Measurements from ENCODE around the gene LENEP. TPM values are rescaled to one million over a fixed set of nuclear protein-coding genes. Genes with fewer than 3 reads are reported as not detected.
A peak's percentile ranks its signal among the peaks of the same experiment; 100 is the strongest.

LENEP gene
- polyA plus RNA-seq, 1 donor = 0.33 TPM

DNA sequence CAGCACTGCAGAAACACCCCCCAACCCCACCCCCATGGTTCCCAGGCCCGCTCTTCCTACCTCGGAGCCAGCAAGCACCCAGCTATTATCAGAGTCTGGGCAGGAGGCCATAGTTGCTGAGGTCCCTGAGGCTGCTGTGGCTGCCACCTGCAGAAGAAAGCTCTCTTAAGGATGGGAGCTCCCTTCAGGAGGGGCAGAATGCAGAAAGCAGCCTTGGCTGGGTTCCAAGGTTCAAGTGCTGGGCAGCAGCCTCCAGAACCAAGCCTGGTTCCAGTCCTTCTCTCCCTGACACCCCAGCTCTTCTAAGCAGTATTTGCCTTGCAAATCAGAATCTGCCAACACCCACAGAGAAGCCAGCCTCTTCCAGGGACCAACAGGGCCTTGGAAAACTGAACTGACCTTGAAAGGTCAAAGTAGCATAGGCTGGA, 39.8 kb upstream of the LENEP start:
- Histone ChIP-seq H3K9me3 (ENCODE audit: control insufficient read depth, low read depth, low read length) (no peaks in the 10 kb centered on the region), H3K27me3 (ENCODE audit: control insufficient read depth, insufficient read depth, low read length) (no peaks in the 10 kb centered on the region), H3K27ac (ENCODE audit: low read length) (no peak overlapping the region), H3K36me3 (ENCODE audit: control insufficient read depth, insufficient read depth, low read length) (peaks cover 26% of the 10 kb centered on the region), H3K4me1 (ENCODE audit: control insufficient read depth, insufficient read depth, low read length) (peaks cover 32% of the 10 kb centered on the region), H3K4me3 (ENCODE audit: low read length) (no peak overlapping the region)
- no CpG with 5 or more reads among the region's 2 CpGs for WGBS (ENCODE audit: insufficient coverage, low lambda C conversion rate)
- DNase-seq = no peak

DNA sequence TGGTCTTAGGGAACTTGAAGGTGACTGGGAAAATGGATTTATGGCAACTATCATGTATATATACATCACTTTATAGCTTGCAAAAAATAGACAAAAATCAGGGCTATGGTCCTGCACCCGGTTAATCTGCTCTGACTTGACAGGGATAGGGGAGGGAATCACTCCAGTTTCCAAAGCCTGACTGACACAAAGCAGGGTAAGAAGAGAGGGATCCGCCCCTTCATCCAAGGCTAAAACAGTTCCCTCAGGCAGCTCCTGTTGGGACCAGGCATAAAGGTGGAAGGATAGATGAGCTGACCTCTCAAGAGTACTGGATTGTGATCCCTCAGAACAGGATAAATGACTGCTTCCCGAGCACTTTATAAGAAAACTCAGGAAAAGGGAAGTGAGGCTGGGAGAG, 38.8 kb upstream of the LENEP start:
- peak overlapping the region; percentile 26 for H3K27ac ChIP-seq (ENCODE audit: low read length)
- no CpG with 5 or more reads among the region's 3 CpGs for WGBS (ENCODE audit: insufficient coverage, low lambda C conversion rate)

DNA sequence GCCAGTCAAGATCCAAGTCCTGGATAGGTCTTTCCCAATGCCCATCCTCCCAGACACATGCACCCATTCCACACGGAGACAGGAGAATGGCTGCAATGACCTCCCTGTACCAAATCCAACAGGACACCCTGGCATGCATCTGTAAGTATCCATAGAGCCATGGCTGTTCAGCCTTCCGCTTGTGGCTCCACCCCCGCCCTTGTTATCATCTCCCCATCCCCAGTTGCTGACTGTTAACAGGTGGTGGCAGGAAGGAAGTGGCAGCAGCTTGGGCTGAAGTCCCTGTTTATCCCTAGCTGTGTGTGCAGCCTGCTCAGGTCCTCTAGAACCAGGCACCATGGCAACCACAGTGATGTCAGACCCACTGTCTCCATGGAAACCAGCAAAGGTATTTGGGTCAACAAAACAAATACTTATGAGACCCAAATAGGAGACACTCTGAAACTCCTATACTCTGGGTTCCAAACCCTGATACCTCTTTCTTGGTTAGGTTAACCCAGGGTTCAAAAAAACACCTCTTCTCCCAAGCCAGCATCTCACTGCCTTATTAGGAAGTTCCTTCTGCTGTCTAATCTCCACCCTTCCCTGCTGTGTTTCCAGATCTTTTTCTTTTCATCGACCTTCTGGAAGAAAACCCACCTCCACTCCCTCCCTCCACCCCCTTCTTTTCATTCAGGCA, 38.2 kb upstream of the LENEP start:
- no peaks in the 10 kb centered on the region for H3K9me3 ChIP-seq (ENCODE audit: control insufficient read depth, low read depth, low read length)
- WGBS (ENCODE audit: insufficient coverage, low lambda C conversion rate) = 0% methylated on average over 1 of the region's 4 CpGs
- H3K27me3 ChIP-seq (ENCODE audit: control insufficient read depth, insufficient read depth, low read length) = no peaks in the 10 kb centered on the region
- H3K27ac ChIP-seq (ENCODE audit: low read length) = peak overlapping the region; percentile 71
- H3K4me1 ChIP-seq (ENCODE audit: control insufficient read depth, insufficient read depth, low read length) = peaks cover 32% of the 10 kb centered on the region
- DNase-seq = peak; percentile 82 to 87
- H3K4me3 ChIP-seq (ENCODE audit: low read length) = peak overlapping the region; percentile 56
- H3K36me3 ChIP-seq (ENCODE audit: control insufficient read depth, insufficient read depth, low read length) = peaks cover 35% of the 10 kb centered on the region

More for the DNA sequence above, 38.8 kb upstream of the LENEP start:
- H3K4me1 ChIP-seq (ENCODE audit: control insufficient read depth, insufficient read depth, low read length) = peaks cover 32% of the 10 kb centered on the region
- DNase-seq = no peak
- H3K27me3 ChIP-seq (ENCODE audit: control insufficient read depth, insufficient read depth, low read length) = no peaks in the 10 kb centered on the region
- H3K9me3 ChIP-seq (ENCODE audit: control insufficient read depth, low read depth, low read length) = no peaks in the 10 kb centered on the region
- peaks cover 32% of the 10 kb centered on the region for H3K36me3 ChIP-seq (ENCODE audit: control insufficient read depth, insufficient read depth, low read length)
- H3K4me3 ChIP-seq (ENCODE audit: low read length) = no peak overlapping the region

DNA sequence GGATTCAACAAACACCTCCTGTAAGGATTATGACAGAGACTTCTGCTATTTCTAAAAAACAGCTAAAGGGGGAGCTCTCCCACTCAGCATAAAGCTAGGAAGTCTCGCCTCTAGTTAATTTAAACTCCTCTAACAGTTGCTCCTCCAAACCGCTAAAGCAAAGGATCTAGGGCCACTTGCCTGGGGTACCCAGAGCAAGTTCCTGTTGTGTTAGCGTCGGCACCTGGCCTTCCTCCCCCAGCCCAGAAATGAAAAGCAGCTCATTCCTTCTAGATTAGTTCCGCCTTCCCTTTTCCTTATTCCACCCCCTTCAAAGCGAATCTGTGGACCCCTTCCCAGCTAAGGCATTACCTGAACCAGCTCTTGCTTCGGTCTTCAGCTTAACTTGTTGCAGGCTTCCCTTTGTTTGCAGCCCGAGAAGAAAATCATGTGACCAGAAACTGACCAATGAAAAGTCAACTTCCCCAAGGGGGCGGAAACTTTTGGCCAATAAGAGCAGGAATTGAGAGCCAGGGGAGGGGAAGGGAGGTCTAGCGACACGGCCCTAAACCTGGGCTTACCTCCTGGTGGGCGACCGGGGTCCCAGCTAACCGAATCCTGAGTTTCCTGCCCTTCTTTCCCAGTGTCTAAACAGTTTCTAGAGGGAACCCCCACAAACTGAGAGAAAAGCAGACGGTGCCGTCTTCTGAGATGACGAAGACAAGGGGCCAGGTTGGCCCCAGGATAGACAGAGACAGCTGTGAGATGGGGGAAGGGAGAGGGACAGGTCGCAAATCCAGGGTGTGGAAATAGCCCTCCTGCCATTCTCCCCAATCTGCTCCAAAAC, 37.5 kb upstream of the LENEP start, which contains the start of gene PBXIP1:
Gene PBXIP1, minus strand, starts transcription at position 382 of the 826 bp plus-strand sequence. CDS start 2,378 bp downstream, outside the sequence.
- no peaks in the 10 kb centered on the region for H3K27me3 ChIP-seq (ENCODE audit: control insufficient read depth, insufficient read depth, low read length)
- DNase-seq = peak; percentile 87 to 93
- peak within 1 kb of the TSS; percentile 56 for H3K4me3 ChIP-seq (ENCODE audit: low read length)
- no CpG with 5 or more reads among the region's 18 CpGs for WGBS (ENCODE audit: insufficient coverage, low lambda C conversion rate)
- H3K4me1 ChIP-seq (ENCODE audit: control insufficient read depth, insufficient read depth, low read length) = peaks cover 38% of the 10 kb centered on the region
- peaks cover 28% of the 10 kb centered on the region for H3K36me3 ChIP-seq (ENCODE audit: control insufficient read depth, insufficient read depth, low read length)
- no peaks in the 10 kb centered on the region for H3K9me3 ChIP-seq (ENCODE audit: control insufficient read depth, low read depth, low read length)
- peak within 1 kb of the TSS; percentile 71 for H3K27ac ChIP-seq (ENCODE audit: low read length)

DNA sequence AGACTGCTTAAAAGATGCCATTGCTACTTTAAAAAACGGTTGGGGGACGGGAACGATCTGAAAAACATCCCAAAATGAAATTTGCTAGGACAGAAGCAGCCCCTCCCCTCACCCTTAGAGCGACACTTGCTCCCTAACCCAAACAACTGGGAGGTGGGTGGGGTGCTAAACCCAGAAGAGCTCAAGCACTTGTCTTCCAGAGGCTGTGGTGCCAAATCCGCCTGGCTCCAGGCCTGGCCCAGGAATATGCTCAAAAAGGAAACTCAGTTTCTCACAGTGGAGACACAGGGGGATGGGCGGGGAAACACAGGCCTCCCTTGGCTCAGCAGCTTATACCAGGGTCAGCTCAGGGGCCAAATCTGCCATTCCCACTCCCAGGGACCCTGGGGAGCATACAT, 36.8 kb upstream of the LENEP start:
- no peak for DNase-seq
- no peak overlapping the region for H3K27ac ChIP-seq (ENCODE audit: low read length)

DNA sequence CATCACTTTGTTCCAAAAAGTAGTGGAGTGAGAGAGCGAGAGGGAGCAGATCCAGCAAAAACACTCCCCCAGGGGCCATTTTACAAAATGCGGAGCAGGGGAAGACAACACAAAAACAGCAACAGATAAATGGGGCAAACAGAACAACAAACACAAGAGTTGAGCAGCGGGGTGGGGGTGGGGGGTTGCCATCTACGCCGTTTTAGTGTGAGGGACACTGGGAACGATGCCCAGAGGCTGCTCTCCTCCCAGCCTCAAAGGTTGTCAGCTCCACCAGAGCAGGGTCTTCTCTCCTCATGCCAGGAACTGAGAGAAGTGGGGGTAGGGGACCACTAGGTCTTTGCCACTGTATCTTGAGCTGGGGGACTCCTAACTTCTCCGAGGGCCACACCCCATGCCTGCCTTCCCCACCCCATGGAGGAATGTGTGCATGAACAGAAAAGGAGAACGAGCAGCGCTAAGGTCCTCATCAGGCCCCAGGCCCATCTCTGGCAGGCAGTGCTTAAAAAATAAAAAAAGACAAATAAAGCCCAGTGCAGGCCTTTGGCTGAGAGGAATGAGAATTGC, 36.2 kb upstream of the LENEP start:
- H3K27me3 ChIP-seq (ENCODE audit: control insufficient read depth, insufficient read depth, low read length) = no peaks in the 10 kb centered on the region
- H3K4me1 ChIP-seq (ENCODE audit: control insufficient read depth, insufficient read depth, low read length) = peaks cover 38% of the 10 kb centered on the region
- no peak overlapping the region for H3K27ac ChIP-seq (ENCODE audit: low read length)
- no CpG with 5 or more reads among the region's 9 CpGs for WGBS (ENCODE audit: insufficient coverage, low lambda C conversion rate)
- DNase-seq = no peak
- peaks cover under 1% of the 10 kb centered on the region for H3K9me3 ChIP-seq (ENCODE audit: control insufficient read depth, low read depth, low read length)
- H3K4me3 ChIP-seq (ENCODE audit: low read length) = no peak overlapping the region
- peaks cover 18% of the 10 kb centered on the region for H3K36me3 ChIP-seq (ENCODE audit: control insufficient read depth, insufficient read depth, low read length)

More for the DNA sequence above, 36.8 kb upstream of the LENEP start:
- Histone ChIP-seq H3K4me1 (ENCODE audit: control insufficient read depth, insufficient read depth, low read length) (peaks cover 38% of the 10 kb centered on the region), H3K27me3 (ENCODE audit: control insufficient read depth, insufficient read depth, low read length) (no peaks in the 10 kb centered on the region), H3K36me3 (ENCODE audit: control insufficient read depth, insufficient read depth, low read length) (peaks cover 22% of the 10 kb centered on the region), H3K9me3 (ENCODE audit: control insufficient read depth, low read depth, low read length) (no peaks in the 10 kb centered on the region), H3K4me3 (ENCODE audit: low read length) (peak overlapping the region; percentile 56)
- 0% methylated on average over 2 of the region's 6 CpGs for WGBS (ENCODE audit: insufficient coverage, low lambda C conversion rate)

DNA sequence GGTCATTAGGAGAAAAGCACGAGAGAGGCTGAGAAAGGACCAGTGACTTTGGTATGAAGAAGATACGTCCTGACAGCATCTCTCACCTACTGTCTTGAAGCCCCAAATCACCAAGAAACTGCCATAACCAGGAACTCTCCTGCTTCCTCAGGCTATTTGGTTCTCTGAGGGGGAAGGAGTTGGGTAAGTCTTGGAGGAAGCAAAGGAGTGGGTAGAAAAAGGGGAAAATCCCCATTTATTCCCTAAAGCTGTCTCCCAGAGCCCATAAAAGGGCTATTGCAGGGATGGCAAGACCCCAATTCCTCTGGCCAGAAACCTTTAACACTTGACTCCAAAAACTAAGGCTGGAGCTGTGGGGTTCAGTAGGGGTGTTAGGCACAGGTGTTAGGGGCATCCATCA, 35.4 kb upstream of the LENEP start:
- Histone ChIP-seq H3K36me3 (ENCODE audit: control insufficient read depth, insufficient read depth, low read length) (peaks cover 20% of the 10 kb centered on the region), H3K4me1 (ENCODE audit: control insufficient read depth, insufficient read depth, low read length) (peaks cover 47% of the 10 kb centered on the region), H3K27ac (ENCODE audit: low read length) (no peak overlapping the region), H3K27me3 (ENCODE audit: control insufficient read depth, insufficient read depth, low read length) (no peaks in the 10 kb centered on the region), H3K4me3 (ENCODE audit: low read length) (no peak overlapping the region), H3K9me3 (ENCODE audit: control insufficient read depth, low read depth, low read length) (peaks cover 2% of the 10 kb centered on the region)
- no CpG with 5 or more reads among the region's 2 CpGs for WGBS (ENCODE audit: insufficient coverage, low lambda C conversion rate)
- DNase-seq = no peak

DNA sequence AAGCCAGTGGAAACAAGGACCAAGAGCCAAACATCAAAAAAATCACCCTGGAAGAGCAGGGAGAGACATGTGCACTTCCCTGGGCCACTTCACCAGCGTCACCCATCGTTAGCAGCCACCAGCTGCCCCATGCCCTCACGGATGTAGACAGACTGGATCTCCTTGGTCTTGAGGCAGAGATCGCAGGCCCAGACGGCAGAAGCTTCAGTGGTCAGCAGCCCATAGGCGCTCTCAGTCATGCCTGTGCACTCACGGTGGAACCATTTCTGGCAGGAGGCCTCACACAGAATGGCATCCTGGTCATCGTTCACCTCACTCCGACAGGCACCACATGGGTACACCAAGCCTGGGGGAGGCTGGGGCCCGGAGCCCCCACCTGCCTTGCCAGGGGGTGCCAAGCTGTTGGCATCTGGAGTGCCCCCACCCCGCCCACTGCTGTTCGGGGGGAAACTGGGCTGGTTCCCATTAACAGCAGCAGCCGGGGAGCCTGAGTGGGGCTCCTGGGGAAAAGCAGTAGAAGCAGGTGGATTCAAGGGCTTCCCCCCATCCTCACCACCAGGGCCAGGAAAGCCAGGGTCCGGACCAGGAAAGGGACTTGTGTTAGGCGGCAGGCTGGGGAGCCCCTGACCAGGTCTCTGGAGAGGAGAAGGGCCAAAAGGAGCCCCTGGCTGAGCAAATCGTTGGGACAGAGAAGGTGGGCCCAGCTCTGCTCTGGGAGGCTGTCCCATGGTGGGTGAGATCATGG, 34.5 kb upstream of the LENEP start:
- no peak for DNase-seq
- no peaks in the 10 kb centered on the region for H3K27me3 ChIP-seq (ENCODE audit: control insufficient read depth, insufficient read depth, low read length)
- H3K36me3 ChIP-seq (ENCODE audit: control insufficient read depth, insufficient read depth, low read length) = peaks cover 29% of the 10 kb centered on the region
- no CpG with 5 or more reads among the region's 16 CpGs for WGBS (ENCODE audit: insufficient coverage, low lambda C conversion rate)
- no peak overlapping the region for H3K27ac ChIP-seq (ENCODE audit: low read length)
- H3K4me3 ChIP-seq (ENCODE audit: low read length) = no peak overlapping the region
- H3K9me3 ChIP-seq (ENCODE audit: control insufficient read depth, low read depth, low read length) = peaks cover 2% of the 10 kb centered on the region
- H3K4me1 ChIP-seq (ENCODE audit: control insufficient read depth, insufficient read depth, low read length) = peaks cover 46% of the 10 kb centered on the region

DNA sequence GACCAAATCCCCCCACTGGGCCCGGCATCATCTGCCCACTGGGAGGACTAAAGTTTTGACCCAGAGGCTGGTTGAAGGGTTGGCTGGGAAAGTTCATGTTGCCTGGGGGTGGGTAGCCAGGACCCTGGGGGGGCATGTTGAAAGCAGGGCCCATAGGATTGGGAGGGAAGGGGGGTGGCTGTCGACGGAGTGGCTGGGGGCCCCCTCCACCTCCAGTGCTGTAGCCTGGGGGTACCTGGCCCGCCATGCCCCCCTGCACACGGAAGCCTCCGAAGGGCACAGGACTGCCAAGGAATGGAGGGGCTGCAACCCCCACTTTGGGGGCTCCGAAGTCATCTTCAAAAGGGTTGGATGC, 34.0 kb upstream of the LENEP start:
- no peaks in the 10 kb centered on the region for H3K27me3 ChIP-seq (ENCODE audit: control insufficient read depth, insufficient read depth, low read length)
- no peak for DNase-seq
- H3K36me3 ChIP-seq (ENCODE audit: control insufficient read depth, insufficient read depth, low read length) = peaks cover 34% of the 10 kb centered on the region
- no peak overlapping the region for H3K4me3 ChIP-seq (ENCODE audit: low read length)
- no CpG with 5 or more reads among the region's 7 CpGs for WGBS (ENCODE audit: insufficient coverage, low lambda C conversion rate)
- no peak overlapping the region for H3K27ac ChIP-seq (ENCODE audit: low read length)
- peaks cover 40% of the 10 kb centered on the region for H3K4me1 ChIP-seq (ENCODE audit: control insufficient read depth, insufficient read depth, low read length)
- H3K9me3 ChIP-seq (ENCODE audit: control insufficient read depth, low read depth, low read length) = peaks cover 2% of the 10 kb centered on the region
